ENCODE results near the gene MYL5. TPM values are rescaled to one million over a fixed set of nuclear protein-coding genes. Genes with fewer than 3 reads are reported as not detected.

Gene MYL5
- total RNA-seq, 2 donors from 2014 or later = 7.9 to 12.4 TPM

DNA sequence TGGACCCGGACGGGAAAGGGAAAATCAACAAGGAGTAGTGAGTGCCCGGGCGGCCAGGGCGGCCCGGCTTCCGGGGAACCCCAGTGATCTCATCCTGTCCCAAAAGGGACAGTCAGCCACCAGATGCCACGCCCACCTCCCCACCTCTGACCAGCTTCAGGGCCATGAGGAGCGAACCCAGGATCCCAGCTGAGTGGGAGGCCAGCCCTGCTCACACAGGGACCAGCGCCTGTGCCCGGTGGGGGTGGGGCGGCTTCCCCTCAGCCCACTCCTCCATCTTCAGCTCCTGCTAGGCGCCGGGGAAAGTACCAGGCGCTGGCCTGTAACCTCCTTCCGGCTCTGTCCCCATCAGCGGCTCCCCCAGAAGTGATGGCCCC, 6.2 kb downstream of the MYL5 start:
- intact Hi-C loops (cut with DNase I) = no loop called here
- DNase-seq (ENCODE audit: low spot score) = no peak

DNA sequence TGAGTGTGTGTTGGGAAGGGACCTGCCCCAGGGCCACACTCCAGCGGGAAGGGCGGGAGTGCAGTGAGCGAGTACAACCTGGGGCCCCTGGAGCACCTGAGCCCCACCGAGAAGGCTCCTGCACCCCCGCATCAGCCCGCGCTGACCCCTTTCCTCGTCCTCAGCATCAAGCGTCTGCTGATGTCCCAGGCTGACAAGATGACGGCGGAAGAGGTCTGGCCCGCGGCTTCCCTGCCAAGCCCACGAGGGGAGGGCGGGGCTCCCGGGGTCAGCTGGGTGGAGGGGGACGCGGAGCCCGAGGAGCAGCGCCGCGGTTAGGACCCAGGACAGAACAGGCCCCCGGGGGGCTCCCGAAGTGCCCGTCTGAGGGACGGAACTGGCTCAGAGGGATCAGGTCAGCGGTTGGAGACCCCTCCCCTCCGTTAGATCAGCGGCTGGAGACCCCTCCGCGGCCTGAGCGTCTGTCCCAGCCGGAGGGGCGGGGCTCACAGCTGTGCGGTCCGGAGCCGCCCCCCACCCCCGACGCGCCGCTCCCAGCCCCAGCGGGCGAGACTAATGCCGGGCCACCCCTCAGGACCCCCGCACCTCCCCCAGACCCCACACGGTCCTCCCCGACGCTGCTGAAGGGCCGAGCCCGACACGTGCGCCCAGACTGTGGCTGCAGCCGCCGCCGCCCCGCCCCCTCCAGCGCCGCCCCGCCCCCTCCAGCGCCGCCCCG, 6.7 kb downstream of the MYL5 start:
- intact Hi-C loops (cut with DNase I) = no loop called here
- peak; percentile 89 for DNase-seq (ENCODE audit: low spot score)

DNA sequence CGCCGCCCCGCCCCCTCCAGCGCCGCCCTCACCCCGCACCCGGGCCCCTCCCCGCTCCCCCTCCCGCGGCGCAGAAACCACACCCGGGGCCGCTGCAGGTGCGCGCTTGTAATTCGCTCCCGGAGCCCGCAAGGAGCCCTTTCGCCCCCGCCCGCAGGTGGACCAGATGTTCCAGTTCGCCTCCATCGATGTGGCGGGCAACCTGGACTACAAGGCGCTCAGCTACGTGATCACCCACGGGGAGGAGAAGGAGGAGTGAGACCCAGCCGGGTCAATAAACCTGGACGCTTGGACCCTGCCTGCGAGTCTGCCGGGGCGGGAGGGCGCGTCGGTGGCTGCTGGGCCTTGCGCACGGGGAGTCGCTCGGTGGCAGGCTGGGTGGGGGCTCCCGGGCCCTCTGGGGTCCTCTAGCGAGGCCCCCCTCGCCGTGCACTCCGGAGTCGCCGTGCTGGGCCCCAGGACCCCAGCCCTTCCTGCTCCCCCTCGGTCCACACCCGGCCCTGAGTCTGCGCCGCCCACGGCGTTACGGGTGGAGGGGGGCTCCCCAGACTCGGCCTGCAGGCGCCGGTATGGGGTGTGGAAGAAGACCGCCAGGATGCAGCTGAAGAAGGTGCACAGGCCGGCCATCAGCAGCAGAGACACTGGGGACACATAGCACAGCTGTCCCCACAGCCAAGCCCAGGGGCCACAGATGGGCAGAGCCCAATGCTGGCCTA, 7.6 kb downstream of the MYL5 start:
- intact Hi-C loops (cut with DNase I) = no loop called here
- DNase-seq (ENCODE audit: low spot score) = no peak

DNA sequence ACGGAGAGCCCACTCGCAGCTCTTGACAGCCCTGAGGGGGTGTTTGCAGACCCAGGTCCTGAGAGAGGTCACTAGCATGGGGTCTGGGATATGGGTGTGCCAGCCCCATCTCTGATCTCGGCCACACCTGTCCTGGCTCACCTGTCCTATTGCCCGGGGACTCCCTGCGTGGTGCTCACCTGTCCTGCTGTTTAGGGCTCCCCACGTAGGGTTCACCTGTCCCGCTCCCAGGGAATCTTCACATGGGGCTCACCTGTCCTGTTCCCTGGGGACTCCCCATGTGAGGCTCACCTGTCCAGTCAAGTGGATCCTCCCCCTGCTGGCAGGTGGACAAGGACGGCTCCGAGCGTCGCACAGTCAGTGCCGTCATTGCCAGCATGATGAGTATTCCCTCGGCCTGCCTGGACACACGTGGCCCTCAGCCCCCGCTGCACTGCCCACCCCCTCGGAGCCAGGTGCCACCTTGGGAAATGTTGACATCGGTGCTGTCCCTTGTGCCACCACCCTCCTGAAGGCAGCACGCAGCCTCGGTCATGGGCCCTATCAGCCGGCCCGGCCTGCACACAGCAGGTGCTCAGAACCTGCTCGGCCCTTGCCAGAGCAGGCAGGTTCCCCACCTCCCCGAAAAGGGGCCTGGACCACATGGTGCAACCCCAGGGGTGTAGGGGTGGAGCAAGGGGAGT, 8.3 kb downstream of the MYL5 start:
- intact Hi-C loops (cut with DNase I) = no loop called here
- DNase-seq (ENCODE audit: low spot score) = no peak

DNA sequence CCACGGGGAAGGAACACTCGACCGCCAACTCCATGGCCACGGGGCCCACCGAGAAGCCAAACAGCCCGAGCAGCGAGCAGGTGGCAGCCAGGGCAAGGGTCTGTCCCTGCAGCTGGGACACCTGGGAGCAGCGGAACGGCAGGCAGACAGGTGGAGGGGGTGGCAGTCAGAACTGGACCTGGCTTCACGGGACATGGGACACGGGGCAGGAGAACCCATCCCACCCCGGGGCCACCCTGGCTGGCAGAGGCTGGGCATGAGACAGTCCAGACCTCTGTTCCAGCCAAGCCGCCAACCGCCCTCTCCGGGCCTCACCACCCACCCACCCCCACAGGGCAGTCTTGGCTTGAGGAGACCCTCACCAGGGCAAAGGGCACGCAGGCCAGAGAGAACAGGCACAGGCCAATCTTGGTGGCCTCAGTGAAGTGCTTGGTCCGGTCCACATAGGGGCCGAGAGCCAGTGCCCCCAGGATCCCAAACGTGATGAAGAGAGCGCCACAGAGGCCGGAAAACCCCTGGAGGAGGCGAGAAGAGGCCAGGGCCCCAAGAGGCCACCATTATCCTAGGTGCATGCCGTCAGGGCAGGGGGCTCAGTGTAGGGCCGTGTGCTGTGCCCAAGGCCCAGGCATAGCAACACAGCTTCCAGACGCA, 9.0 kb downstream of the MYL5 start:
- intact Hi-C loops (cut with DNase I) = no loop called here
- DNase-seq (ENCODE audit: low spot score) = no peak

DNA sequence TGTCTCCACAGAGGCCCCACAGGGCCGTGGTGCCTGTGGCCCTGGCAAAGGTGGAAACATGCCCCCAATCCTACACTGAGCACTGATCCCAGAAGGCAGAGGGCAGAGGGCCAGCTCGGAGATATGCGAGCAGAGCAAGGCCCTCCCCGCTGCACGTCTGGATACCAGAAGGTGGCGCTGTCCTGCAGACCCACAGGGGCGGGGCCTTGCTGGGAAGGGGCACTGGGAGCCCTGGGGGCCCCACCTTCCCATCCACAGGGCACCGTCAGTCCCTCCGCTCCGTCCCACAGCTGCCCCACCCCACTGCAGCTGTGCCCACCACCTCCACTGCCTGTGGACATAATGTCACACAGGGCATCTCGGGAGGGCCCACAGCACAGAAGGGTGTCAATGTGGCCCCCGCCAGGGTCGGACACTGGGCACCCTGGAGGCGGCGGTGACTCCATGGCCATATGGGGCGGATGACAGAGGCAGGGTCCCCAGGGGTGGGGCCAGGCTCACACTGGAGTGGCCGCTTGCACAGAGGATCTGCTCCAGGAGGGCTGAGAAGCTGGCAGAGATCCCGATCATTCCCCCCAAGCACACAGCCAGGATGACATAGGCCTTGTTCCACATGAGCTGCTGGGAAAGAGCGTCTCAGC, 9.8 kb downstream of the MYL5 start:
- intact Hi-C loops (cut with DNase I) = no loop called here
- peak; percentile 91 for DNase-seq (ENCODE audit: low spot score)

DNA sequence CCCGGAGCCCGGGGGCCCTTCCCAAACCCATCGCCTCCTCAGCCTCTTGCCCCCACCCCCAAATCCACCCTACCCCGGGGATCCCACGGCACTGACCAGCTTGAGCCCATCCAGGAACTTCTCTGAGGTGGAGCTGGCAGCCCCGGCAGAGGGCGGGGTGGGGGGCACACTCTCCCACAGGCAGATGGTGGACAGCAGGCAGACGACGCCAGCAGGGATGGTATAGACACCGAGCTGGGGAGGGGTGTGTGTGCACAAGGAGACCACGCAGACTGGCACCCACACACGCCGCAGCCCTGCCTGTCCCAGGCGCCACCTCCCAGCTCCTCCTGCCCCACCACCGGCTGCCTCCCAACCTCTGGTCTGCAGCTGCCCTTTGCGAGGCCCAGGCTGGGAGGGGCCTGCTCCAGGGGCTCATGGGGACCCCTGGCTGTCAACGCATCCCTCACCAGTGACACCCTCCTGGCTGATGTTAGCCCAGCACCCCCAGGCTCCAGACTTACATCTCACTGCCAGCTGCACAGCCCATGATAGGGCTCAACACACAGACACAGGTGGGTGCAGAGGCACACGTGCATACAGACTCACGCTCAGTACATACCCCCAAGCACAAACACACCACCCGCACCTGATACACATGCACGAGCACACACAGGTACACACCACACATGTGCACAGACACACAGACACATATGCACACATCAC, 10.4 kb downstream of the MYL5 start:
- intact Hi-C loops (cut with DNase I) = no loop called here
- no peak for DNase-seq (ENCODE audit: low spot score)

DNA sequence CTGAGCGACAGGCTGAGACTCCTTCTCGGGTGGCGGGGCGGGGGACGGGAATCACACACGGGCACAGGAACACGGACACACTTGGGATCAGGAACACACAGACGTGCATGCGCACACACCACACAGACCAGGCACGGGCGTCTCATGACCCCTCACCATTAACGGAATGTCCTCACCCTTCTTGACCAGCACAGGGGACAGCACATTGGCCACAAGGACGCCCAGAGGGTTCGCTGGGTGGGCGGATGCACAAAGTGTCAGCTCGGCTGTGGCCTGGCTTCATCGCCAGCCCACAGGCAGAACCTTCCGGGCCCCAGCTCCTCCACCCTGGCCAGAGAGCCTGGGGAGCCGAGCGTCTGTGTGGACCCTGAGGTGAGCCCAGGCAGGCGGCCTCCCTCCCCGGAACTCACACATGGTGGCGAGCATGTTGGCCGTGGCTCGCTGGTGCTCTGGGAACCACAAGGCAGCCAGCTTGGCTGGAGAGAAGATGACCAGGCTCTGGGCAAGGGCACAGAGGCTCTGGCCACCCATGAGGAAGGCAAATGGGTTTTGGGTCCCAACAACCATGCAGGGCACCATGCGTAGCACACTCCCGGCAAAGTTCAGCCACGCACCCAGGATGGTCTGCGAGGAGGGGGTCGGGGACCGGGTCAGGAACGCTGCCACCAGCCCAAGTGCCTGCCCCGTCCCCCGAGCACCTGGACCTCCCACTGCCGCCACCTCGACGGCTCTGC, 11.5 kb downstream of the MYL5 start:
- intact Hi-C loops (cut with DNase I) = no loop called here
- DNase-seq (ENCODE audit: low spot score) = no peak

DNA sequence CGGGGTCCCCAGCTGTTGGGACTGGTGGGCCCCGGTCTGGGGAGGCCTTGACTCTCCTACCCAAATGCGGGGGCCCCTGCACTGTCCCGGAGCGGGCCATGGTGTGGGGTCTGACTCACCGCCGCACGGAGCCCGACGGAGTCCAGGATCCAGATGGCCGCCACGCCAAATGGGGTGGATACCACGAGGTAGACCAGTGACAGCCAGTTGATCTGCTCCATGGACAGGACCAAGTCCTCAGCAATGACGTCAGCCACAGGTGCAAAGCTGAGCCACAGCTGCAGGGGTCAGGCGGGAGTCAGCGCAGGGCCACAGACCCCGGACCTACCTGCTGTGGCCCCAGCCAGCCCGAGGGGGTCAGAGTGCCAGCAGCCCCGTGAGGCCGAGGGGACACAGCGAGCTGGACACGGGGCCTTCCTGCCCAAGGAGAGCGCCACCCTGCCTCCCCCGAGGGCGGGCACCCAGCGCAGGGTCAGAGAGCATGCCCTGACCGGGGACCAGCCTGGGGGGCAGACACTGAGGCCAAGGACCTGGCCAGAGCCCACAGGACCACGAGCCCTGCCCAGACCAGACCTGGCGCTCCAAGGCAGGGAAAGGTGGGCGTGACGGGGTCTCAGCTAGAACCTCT, 12.2 kb downstream of the MYL5 start:
- no peak for DNase-seq (ENCODE audit: low spot score)
- intact Hi-C loops (cut with DNase I) = no loop called here

DNA sequence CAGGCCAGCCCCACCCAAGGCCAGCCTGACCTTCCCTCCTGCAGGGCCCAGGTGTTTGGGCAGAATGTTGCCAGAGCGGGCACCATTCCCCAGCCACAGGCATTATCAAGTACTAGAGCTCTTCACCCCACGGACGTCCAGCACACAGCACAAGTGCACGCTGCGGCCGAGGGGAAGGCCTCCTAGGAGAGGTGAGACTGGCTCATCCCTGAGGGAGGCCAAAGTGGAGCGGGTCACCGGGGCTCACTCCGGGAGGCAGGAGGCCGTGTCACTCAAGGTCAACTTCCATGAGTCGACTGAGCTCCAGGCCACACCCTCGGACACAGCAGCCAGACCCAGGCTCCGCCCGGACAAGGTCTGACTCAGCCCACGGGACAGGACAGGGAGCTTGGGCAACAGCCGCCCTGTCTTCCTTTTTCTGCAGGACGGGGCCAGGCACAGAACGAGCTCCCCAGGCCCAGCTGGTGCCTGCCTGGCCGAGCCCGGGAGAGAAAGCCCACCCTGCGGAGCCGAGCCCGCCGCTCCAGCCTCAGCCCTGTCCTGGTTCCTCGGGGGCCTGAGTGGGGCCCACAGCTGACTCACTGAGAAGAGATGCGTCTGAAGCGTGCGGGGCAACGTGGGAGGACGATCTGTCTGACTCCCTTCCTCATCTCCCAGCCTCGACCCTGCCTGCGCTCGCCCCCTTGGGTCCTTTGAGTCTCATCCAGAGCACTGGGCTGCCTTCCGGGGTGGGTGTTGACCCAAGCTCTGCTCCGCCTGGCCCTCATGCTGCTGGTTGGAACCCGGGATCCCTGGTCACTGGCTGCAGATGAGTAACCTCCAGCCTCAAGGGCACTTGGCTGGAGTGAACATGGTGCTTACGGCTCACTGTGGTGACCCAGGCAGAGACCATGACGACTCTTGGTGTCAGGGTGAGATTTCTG, 13.0 kb downstream of the MYL5 start:
- DNase-seq (ENCODE audit: low spot score) = peak; percentile 96
- intact Hi-C loops (cut with DNase I) = no loop called here

DNA sequence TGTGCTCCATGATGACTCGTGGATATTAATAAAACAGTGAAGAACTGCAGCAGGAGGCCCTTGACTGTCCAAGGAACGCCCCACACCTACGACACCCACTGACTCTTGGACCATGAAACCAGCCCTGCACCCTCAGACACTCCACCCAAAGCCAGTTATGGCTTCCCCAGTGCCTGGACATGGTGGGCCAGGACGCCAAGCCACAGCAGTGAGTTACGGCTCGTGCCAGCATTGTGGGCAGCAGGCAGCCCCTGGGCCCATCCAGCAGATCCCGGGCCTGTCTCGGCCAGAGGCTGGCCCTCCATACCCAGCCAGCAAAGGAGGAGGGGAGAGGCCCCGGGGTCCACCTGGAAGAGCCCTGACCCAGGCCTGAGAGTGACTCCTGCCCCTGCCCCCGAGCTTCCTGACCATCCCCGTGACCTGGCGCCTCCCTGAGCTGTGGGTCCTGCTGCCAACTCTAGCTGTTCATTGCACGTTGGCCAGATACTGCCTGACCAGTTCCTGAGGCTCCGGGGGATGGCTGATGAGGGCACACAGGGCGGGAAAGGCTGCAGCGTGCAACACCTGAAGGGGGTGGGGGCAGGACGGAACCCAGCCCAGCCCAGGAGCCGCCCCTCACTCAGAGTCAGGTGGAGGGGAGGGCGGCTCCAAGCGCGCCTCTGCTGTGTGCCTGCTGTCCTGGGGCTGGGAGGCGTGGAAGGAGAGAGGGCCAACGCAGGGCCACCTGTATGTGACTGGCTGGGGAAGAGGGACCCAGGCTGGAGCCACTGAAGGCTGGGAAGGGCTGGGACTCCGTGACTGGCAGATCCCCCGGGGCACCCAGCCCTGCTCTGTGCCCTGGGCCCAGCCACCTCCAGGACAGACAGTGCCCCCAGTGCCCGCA, 13.9 kb downstream of the MYL5 start:
- DNase-seq (ENCODE audit: low spot score) = no peak
- intact Hi-C loops (cut with DNase I) = no loop called here

DNA sequence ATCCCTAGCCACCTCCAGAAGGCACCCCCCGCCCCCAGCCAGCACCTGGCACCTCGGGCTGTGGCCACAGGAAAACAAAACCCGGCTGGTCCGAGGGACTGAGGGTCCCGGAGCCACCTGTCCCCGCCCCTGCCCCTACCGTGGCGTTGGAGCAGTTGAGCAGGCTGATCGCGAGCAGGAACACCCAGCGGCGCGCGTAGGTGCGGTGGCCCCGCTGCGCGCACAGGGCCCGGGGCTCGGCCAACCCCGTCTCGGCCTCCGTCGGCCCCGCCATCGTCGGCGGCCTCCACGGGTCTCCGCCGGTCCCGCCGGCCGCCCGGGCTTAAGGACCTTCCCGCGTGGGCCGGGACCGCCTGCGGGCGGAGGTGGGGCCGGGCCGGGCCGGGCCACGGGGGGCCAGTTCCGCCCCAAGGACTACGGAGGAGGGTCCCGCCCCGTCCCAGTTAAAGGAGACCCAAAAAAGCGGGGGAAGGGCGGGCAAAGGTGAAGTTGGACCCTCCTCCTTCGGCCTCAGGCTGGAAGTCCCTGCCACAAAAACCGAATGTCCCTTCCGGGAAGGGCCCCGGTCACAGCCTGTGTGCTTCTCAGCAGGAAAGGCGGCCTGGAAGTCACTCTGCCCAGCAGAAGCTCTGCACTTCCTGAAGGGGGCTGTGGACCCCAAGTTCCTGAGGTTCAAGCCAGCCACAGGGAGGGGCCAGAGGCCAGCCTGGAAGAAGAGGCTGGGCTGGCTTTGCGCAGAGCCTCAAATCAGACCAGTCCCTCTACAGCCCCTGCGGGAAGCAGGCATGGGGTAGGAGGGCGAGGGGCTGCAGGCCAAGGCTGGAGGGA, 14.7 kb downstream of the MYL5 start, which contains the start of gene SLC49A3:
Gene SLC49A3 (minus strand): TSS at position 298 of the 828 bp plus-strand sequence. CDS start 24 bp downstream, at position 274.
- intact Hi-C loops (cut with DNase I) = no loop called here
- no peak for DNase-seq (ENCODE audit: low spot score)

DNA sequence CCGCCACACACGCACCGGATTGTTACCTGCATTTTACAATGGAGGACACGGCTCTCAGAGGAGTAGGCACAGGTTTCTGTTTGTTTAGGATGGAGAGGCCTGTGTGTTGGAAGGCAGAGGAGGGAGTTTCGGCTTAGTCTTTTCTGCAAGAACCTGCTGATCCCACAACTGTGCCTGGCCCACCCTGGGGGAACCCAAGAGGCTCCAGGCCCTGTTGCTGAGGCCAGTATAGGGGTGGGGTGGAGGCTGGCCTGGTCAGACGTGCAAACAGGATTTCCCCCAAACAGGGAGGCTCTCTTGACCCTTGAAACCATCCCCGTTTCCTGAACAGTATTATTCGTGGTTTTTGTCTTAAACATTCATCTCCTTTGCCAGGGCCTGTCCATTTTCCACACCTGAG, 15.4 kb downstream of the MYL5 start:
- DNase-seq (ENCODE audit: low spot score) = no peak
- intact Hi-C loops (cut with DNase I) = no loop called here

DNA sequence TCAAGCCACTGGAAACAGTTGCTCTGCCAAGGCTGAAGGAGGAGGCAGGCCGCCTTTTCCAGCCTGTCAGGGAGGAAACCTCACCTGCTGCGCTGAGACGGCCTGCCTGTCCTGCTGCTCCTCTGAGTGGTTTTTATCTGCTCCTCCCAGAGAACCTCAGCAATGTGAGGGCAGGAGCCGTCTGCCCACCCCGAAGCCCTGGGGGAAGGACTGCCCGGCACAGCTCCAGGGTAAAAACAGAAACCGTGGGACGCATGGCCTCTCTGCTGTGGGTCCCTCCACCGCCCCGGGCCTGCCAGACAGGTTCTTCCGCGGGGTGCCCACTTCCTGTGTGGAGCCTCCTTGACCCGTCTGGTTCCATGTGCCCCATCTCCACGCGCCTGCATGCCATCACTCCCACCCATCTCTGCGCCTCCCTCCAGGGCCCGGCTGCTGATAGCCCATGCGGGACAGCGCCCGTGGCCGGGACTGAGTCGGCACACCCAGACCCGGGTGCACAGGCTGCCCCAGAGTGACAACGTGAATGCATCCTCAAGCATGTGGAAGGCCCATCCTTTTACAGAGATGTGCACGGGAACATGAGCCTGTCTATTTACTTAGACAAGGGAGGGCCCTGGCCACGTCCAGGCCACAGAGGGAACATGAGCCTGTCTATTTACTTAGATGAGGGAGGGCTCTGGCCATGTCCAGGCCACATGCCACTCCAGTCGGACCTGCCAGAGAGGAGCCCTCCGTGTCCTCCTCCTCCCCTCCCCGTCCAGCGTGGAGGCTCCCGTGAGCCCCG, 18.6 kb downstream of the MYL5 start:
- intact Hi-C loops (cut with DNase I) = no loop called here
- no peak for DNase-seq (ENCODE audit: low spot score)
